Smooth muscle cell (in vitro differentiated cells): ENCODE data around the gene RNF145. TPM values are rescaled to one million over a fixed set of nuclear protein-coding genes. Genes with fewer than 3 reads are reported as not detected.
A peak's percentile ranks its signal among the peaks of the same experiment; 100 is the strongest.

Source experiments
- DNase-seq: peaks from one replicate; lab custom pipeline; 2025; ENCODE audit not compliant: unreplicated experiment; lab: John Stamatoyannopoulos, UW
- H2AFZ ChIP-seq: fragments of 200-600 bp; sonication (generic); 2 replicates; pipeline ENCODE4 v1.6.0; 2016; ENCODE audit warnings: antibody characterized with exemption, low read depth, mild to moderate bottlenecking
- H3F3A ChIP-seq: fragments of 200-600 bp; sonication (generic); 2 replicates; pipeline ENCODE4 v1.6.0; 2017; ENCODE audit warnings: antibody characterized with exemption, low read depth
- H3K27ac ChIP-seq: fragments of 200-600 bp; sonication (generic); 2 replicates; pipeline ENCODE4 v1.5.1; 2016; ENCODE audit warnings: low read depth, mild to moderate bottlenecking
- H3K27me3 ChIP-seq: fragments of 200-600 bp; sonication (generic); 2 replicates; pipeline ENCODE4 v1.6.1; 2016; ENCODE audit warnings: low read depth, mild to moderate bottlenecking
- H3K36me3 ChIP-seq: fragments of 200-600 bp; sonication (generic); 2 replicates; pipeline ENCODE4 v1.5.1; 2016; ENCODE audit warnings: low read depth
- H3K4me1 ChIP-seq: fragments of 200-600 bp; sonication (generic); 2 replicates; pipeline ENCODE4 v1.5.1; 2016; ENCODE audit warnings: low read depth
- H3K4me2 ChIP-seq: fragments of 200-600 bp; sonication (generic); 2 replicates; pipeline ENCODE4 v1.6.0; 2016; ENCODE audit warnings: mild to moderate bottlenecking
- H3K4me3 ChIP-seq: fragments of 200-600 bp; sonication (generic); 2 replicates; pipeline ENCODE4 v1.5.1; 2016; ENCODE audit warnings: mild to moderate bottlenecking
- H3K79me2 ChIP-seq: fragments of 200-600 bp; sonication (generic); 2 replicates; pipeline ENCODE4 v1.6.0; 2016; ENCODE audit warnings: low read depth, mild to moderate bottlenecking
- H3K9ac ChIP-seq: fragments of 200-600 bp; sonication (generic); 2 replicates; pipeline ENCODE4 v1.6.0; 2016; ENCODE audit warnings: low read depth
- H3K9me3 ChIP-seq: fragments of 200-600 bp; sonication (generic); replicated peaks from 2 replicates; pipeline ENCODE4 v1.5.1; 2016; ENCODE audit warnings: low read depth
- H4K20me1 ChIP-seq: fragments of 200-600 bp; sonication (generic); 2 replicates; pipeline ENCODE4 v1.6.0; 2016; ENCODE audit warnings: low read depth
- WGBS: methylation state at CpG from one replicate; pipeline ENCODE4 v1.1.7; 2016; ENCODE audit warnings: low lambda C conversion rate; 5-methylcytosine and 5-hydroxymethylcytosine counted together
- polyA plus RNA-seq: library from polyadenylated mRNA; unstranded; fragments of >200 nt; fragmentation: Nextera tagmentation; extraction: Ambion mirVana; gene quantifications from 2 replicates; pipeline ENCODE4 v1.2.1, GENCODE V29; 2016
- total RNA-seq: library from RNA; depleted of rRNA; stranded (reverse); fragments of >200 nt; gene quantifications from 2 replicates; pipeline ENCODE4 v1.2.3, GENCODE V29; 2014
- TF ChIP-seq, protein P1 (sequence below): fragments of 200-600 bp; sonication (generic); IDR thresholded peaks from 2 replicates; pipeline ENCODE4 v1.5.1; 2017; ENCODE audit warnings: borderline replicate concordance, mild to moderate bottlenecking, antibody characterized with exemption; ENCODE audit not compliant: insufficient read depth, poor library complexity, severe bottlenecking

RNF145 gene
- total and polyA plus RNA-seq, 2 experiments from 2014 or later = 24.3 to 74.3 TPM

DNA sequence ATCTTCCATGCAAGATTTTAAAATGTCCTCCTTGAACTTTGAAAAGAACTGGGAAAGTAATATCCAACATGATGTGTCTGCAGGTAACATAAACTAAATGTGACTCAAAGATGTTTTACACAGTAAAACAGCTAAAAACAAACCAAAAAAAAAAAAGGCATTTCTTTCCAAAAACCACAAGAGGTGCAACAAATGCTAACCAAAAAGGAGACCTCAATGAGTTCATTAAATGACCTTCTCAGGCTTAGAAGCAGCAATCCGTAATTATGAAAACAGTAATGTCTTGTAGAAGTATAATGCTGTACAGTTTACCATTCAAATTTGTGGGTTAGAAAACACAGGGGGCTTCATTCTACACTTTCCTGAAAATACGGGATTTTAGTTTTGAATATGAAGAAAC is 2.5 kb downstream of the RNF145 start:
- peak overlapping the region; percentile 78 for H3K4me3 ChIP-seq
- H3F3A ChIP-seq = peaks cover 9% of the 10 kb centered on the region
- no peaks in the 10 kb centered on the region for H3K36me3 ChIP-seq
- H4K20me1 ChIP-seq = peaks cover 56% of the 10 kb centered on the region
- H2AFZ ChIP-seq = no peak overlapping the region
- 38% methylated on average over 2 of the region's 2 CpGs for WGBS
- peak overlapping the region; percentile 87 for H3K9ac ChIP-seq
- TF ChIP-seq, protein P1, sequence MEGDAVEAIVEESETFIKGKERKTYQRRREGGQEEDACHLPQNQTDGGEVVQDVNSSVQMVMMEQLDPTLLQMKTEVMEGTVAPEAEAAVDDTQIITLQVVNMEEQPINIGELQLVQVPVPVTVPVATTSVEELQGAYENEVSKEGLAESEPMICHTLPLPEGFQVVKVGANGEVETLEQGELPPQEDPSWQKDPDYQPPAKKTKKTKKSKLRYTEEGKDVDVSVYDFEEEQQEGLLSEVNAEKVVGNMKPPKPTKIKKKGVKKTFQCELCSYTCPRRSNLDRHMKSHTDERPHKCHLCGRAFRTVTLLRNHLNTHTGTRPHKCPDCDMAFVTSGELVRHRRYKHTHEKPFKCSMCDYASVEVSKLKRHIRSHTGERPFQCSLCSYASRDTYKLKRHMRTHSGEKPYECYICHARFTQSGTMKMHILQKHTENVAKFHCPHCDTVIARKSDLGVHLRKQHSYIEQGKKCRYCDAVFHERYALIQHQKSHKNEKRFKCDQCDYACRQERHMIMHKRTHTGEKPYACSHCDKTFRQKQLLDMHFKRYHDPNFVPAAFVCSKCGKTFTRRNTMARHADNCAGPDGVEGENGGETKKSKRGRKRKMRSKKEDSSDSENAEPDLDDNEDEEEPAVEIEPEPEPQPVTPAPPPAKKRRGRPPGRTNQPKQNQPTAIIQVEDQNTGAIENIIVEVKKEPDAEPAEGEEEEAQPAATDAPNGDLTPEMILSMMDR = no peak
- peaks cover 43% of the 10 kb centered on the region for H3K4me1 ChIP-seq
- H3K79me2 ChIP-seq = peaks cover 72% of the 10 kb centered on the region
- peak overlapping the region; percentile 83 for H3K27ac ChIP-seq
- H3K4me2 ChIP-seq = peak overlapping the region; percentile 83
- H3K27me3 ChIP-seq = no peaks in the 10 kb centered on the region
- DNase-seq = no peak
- no peaks in the 10 kb centered on the region for H3K9me3 ChIP-seq

DNA sequence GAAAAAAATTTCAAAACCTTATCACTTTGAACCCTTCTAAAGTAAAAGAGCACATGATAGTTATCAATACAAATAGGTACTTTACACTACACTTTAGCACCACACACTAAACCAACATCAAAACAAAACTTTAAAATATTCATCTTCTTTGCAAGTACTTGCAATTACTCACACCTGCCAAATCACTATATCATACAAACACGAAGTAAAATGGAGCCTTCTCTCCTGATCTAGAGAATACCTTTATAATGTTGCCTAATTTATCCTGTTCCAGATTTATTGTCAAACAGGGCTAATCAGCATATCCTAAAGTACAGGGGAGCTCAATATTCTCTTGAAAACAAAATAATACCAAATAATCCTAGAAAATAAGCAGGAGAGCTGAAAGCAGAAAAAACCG is 3.0 kb downstream of the RNF145 start:
- no peak for DNase-seq
- Histone ChIP-seq H3K4me1 (peaks cover 43% of the 10 kb centered on the region), H2AFZ (no peak overlapping the region), H3K36me3 (no peaks in the 10 kb centered on the region), H3K9ac (peak overlapping the region; percentile 87), H3K27me3 (no peaks in the 10 kb centered on the region), H3K79me2 (peaks cover 77% of the 10 kb centered on the region), H3K27ac (peak overlapping the region; percentile 83), H3K9me3 (no peaks in the 10 kb centered on the region), H3F3A (peaks cover 9% of the 10 kb centered on the region), H3K4me3 (peak overlapping the region; percentile 78), H4K20me1 (peaks cover 61% of the 10 kb centered on the region), H3K4me2 (peak overlapping the region; percentile 83)
- 46% methylated on average over 2 of the region's 2 CpGs for WGBS
- TF ChIP-seq, protein P1 = no peak

- peaks cover 98% of the 10 kb centered on the region for H3K79me2 ChIP-seq
- peak overlapping the region; percentile 83 for H3K4me2 ChIP-seq
- no peak overlapping the region for H2AFZ ChIP-seq
- peaks cover 9% of the 10 kb centered on the region for H3F3A ChIP-seq
- WGBS = 92% methylated on average over 2 of the region's 2 CpGs
- H3K36me3 ChIP-seq = no peaks in the 10 kb centered on the region
- no peaks in the 10 kb centered on the region for H3K9me3 ChIP-seq
- peaks cover 37% of the 10 kb centered on the region for H3K4me1 ChIP-seq
- H3K9ac ChIP-seq = no peak overlapping the region
- H4K20me1 ChIP-seq = peaks cover 91% of the 10 kb centered on the region
- no peaks in the 10 kb centered on the region for H3K27me3 ChIP-seq
- TF ChIP-seq, protein P1 = no peak
- no peak for DNase-seq
- peak overlapping the region; percentile 37 for H3K27ac ChIP-seq
- no peak overlapping the region for H3K4me3 ChIP-seq
Measured at GRCh38 chr5:159203351-159203750, 6.0 kb downstream of the RNF145 start.

- H3K4me2 ChIP-seq = no peak overlapping the region
- peaks cover 100% of the 10 kb centered on the region for H3K79me2 ChIP-seq
- H3K27ac ChIP-seq = peak overlapping the region; percentile 4
- no peak for DNase-seq
- TF ChIP-seq, protein P1 = no peak
- no peak overlapping the region for H3K4me3 ChIP-seq
- 76% methylated on average over 4 of the region's 4 CpGs for WGBS
- H3K36me3 ChIP-seq = no peaks in the 10 kb centered on the region
- no peaks in the 10 kb centered on the region for H3K9me3 ChIP-seq
- peaks cover 5% of the 10 kb centered on the region for H3F3A ChIP-seq
- H3K9ac ChIP-seq = no peak overlapping the region
- H4K20me1 ChIP-seq = peaks cover 98% of the 10 kb centered on the region
- no peak overlapping the region for H2AFZ ChIP-seq
- H3K4me1 ChIP-seq = peaks cover 33% of the 10 kb centered on the region
- H3K27me3 ChIP-seq = no peaks in the 10 kb centered on the region
Measured at GRCh38 chr5:159202151-159202550, 7.2 kb downstream of the RNF145 start.
